A673 (cell line): ENCODE results near the gene CPEB4. TPM values are rescaled to one million over a fixed set of nuclear protein-coding genes. Genes with fewer than 3 reads are reported as not detected.

Experiments
- BruUV-seq: library from RNA; stranded (reverse); fragments of 400-500 nt; replicated peaks from 2 replicates; lab custom pipeline; 2021; lab: Mats Ljungman, UMichigan
- CTCF ChIA-PET: fragments of 300-600 bp; sonication (Branson Sonifier 250); formaldehyde crosslinking; loops from one replicate; lab custom pipeline; 2022; ENCODE audit warnings: antibody characterized with exemption; lab: Charles Lee
- POLR2A ChIA-PET: fragments of 300-600 bp; sonication (Branson Sonifier 250); formaldehyde crosslinking; loops from one replicate; lab custom pipeline; 2022; ENCODE audit warnings: antibody characterized with exemption; ENCODE audit not compliant: low non-redundant PET; lab: Charles Lee
- DNase-seq: peaks from one replicate; pipeline ENCODE4 v3.0.0-alpha.2; 2015; ENCODE audit warnings: low spot score
- H3K27ac ChIP-seq: fragments of 200-600 bp; sonication (generic); 2 replicates; pipeline ENCODE4 v1.5.1; 2016; ENCODE audit warnings: mixed run types, low read depth, mild to moderate bottlenecking, mixed read lengths, antibody characterized with exemption, low read length; ENCODE audit not compliant: poor library complexity, severe bottlenecking
- H3K27me3 ChIP-seq: fragments of 200-600 bp; sonication (generic); replicated peaks from 2 replicates; pipeline ENCODE4 v1.6.1; 2017; ENCODE audit warnings: mixed run types, low read depth, mild to moderate bottlenecking, mixed read lengths, antibody characterized with exemption, low read length; ENCODE audit not compliant: insufficient read depth, poor library complexity
- H3K36me3 ChIP-seq: fragments of 200-600 bp; sonication (generic); 2 replicates; pipeline ENCODE4 v1.6.1; 2016; ENCODE audit warnings: mixed run types, mild to moderate bottlenecking, mixed read lengths, antibody characterized with exemption, low read length; ENCODE audit not compliant: insufficient read depth, poor library complexity, severe bottlenecking
- H3K4me1 ChIP-seq: fragments of 200-600 bp; sonication (generic); 2 replicates; pipeline ENCODE4 v1.6.1; 2017; ENCODE audit warnings: mixed run types, mild to moderate bottlenecking, mixed read lengths, antibody characterized with exemption, low read length; ENCODE audit not compliant: insufficient read depth, poor library complexity, severe bottlenecking
- H3K4me3 ChIP-seq: fragments of 200-600 bp; sonication (generic); 2 replicates; pipeline ENCODE4 v1.5.1; 2016; ENCODE audit warnings: low read depth, mixed run types, mild to moderate bottlenecking, mixed read lengths, low read length; ENCODE audit not compliant: poor library complexity, severe bottlenecking
- H3K9me3 ChIP-seq: fragments of 200-600 bp; sonication (generic); 2 replicates; pipeline ENCODE4 v1.6.1; 2016; ENCODE audit warnings: mixed run types, low read depth, mild to moderate bottlenecking, mixed read lengths, antibody characterized with exemption, low read length; ENCODE audit not compliant: poor library complexity, severe bottlenecking
- CTCF ChIP-seq: fragments of 300-800, 200-600 bp; sonication (generic); conservative IDR thresholded peaks from 2 replicates; pipeline ENCODE4 v1.5.1; 2017; ENCODE audit warnings: low read depth, mild to moderate bottlenecking, antibody characterized with exemption, low read length, moderate library complexity, mixed read lengths
- EZH2 ChIP-seq: fragments of 200-600 bp; sonication (generic); IDR thresholded peaks from 2 replicates; pipeline ENCODE4 v1.6.1; 2017; ENCODE audit warnings: borderline replicate concordance, low read depth, mild to moderate bottlenecking, mixed read lengths, antibody characterized with exemption, low read length; ENCODE audit not compliant: poor library complexity, severe bottlenecking
- intact Hi-C: fragments of 100-400 bp; cut with micrococcal nuclease; formaldehyde crosslinking; loops from one replicate; pipeline ENCODE4 v1.10.0; 2022; ENCODE audit not compliant: unreplicated experiment
- total RNA-seq: library from RNA; stranded (reverse); gene quantifications from 2 replicates; pipeline ENCODE4 v1.2.3, GENCODE V29; 2021

CPEB4 gene
- total RNA-seq, 1 experiment from 2014 or later = 1.6 TPM

GRCh38 chr5:174008922-174009321 is 120.8 kb downstream of the CPEB4 start:
- Histone ChIP-seq H3K27me3 (peaks cover 33% of the 10 kb centered on the region), H3K4me3 (no peak overlapping the region), H3K9me3 (no peaks in the 10 kb centered on the region), H3K4me1 (no peaks in the 10 kb centered on the region), H3K36me3 (no peaks in the 10 kb centered on the region), H3K27ac (no peak overlapping the region)
- TF ChIP-seq EZH2 (no peak), CTCF (no peak)
- DNase-seq = no peak
- CTCF ChIA-PET = no interaction called here
- intact Hi-C loops = no loop called here
- BruUV-seq = no TSS peak
- POLR2A ChIA-PET = no interaction called here

- no peaks in the 10 kb centered on the region for H3K4me1 ChIP-seq
- no peaks in the 10 kb centered on the region for H3K36me3 ChIP-seq
- ChIA-PET POLR2A (no interaction called here), CTCF (no interaction called here)
- H3K27ac ChIP-seq = no peak overlapping the region
- intact Hi-C loops = no loop called here
- BruUV-seq = no TSS peak
- H3K27me3 ChIP-seq = peaks cover 26% of the 10 kb centered on the region
- no peak overlapping the region for H3K4me3 ChIP-seq
- no peaks in the 10 kb centered on the region for H3K9me3 ChIP-seq
- DNase-seq = no peak
- TF ChIP-seq CTCF (no peak), EZH2 (no peak)
These were observed 122.2 kb downstream of the CPEB4 start for GRCh38 chr5:174010365-174010764.

- peaks cover 15% of the 10 kb centered on the region for H3K27me3 ChIP-seq
- intact Hi-C loops = no loop called here
- TF ChIP-seq EZH2 = no peak
- no peak for TF ChIP-seq CTCF
- ChIA-PET POLR2A (no interaction called here), CTCF (no interaction called here)
- H3K4me3 ChIP-seq = no peak overlapping the region
- no peaks in the 10 kb centered on the region for H3K36me3 ChIP-seq
- no peaks in the 10 kb centered on the region for H3K9me3 ChIP-seq
- H3K27ac ChIP-seq = no peak overlapping the region
- BruUV-seq = no TSS peak
- H3K4me1 ChIP-seq = no peaks in the 10 kb centered on the region
- DNase-seq = no peak
These were observed 123.3 kb downstream of the CPEB4 start for GRCh38 chr5:174011441-174011840.

Other genes with a start within 250 kb of the CPEB4 start
- not detected in 2 replicates for gene C5orf47, start 100.8 kb downstream of the CPEB4 start, total RNA-seq
- gene NSG2, start 157.4 kb downstream of the CPEB4 start, total RNA-seq = 0.37 and 0.60 TPM in 2 replicates